Gastroesophageal sphincter (tissue), 4 donors: ENCODE measurements around the gene SCARB1. TPM values are rescaled to one million over a fixed set of nuclear protein-coding genes. Genes with fewer than 3 reads are reported as not detected.
"Not testable (repeated sequence)": the region's sequence is repeated elsewhere in the genome, so short reads cannot be mapped to it uniquely, and the experiment has no call there.

Experiments used
- ATAC-seq: fragments of 150-250 bp; one replicate; pipeline ENCODE4 v1.9.1; 2016; ENCODE audit warnings: mild to moderate bottlenecking, moderate library complexity
- H3K27ac ChIP-seq, 4 donors: fragments of 200-600 bp; sonication (generic) in 3 of 4; 1 replicate in 3 of 4; 2 replicates in 1 of 4; pipeline ENCODE4 v1.5.1; 2016 to 2019
- H3K27me3 ChIP-seq: fragments of 200-600 bp; sonication (generic); one replicate; pipeline ENCODE4 v1.5.1; 2019
- H3K36me3 ChIP-seq, 2 donors: fragments of 200-600 bp; sonication (generic); one replicate each; pipeline ENCODE4 v1.5.1; 2019; ENCODE audit warnings: control low read depth in 1 of 2
- H3K4me1 ChIP-seq, 3 donors: fragments of 200-600 bp; sonication (generic); 1 replicate in 2 of 3; 2 replicates in 1 of 3; pipeline ENCODE4 v1.5.1; 2016 to 2019; ENCODE audit warnings: control low read depth in 2 of 3
- H3K4me3 ChIP-seq, 2 donors: fragments of 200-600 bp; sonication (generic); one replicate each; pipeline ENCODE4 v1.5.1; 2019; ENCODE audit warnings: mild to moderate bottlenecking in 1 of 2, moderate library complexity in 1 of 2
- H3K9me3 ChIP-seq, 3 donors: fragments of 200-600 bp; sonication (generic); one replicate each; pipeline ENCODE4 v1.5.1; 2017 to 2019; ENCODE audit warnings: control low read depth in 2 of 3
- EP300 ChIP-seq: sonication (generic); formaldehyde crosslinking; IDR thresholded peaks from one replicate; pipeline ENCODE4 v1.6.1; 2017; ENCODE audit warnings: antibody characterized with exemption, mild to moderate bottlenecking
- POLR2A ChIP-seq, 2 donors: fragments of 450-650 bp; IDR thresholded peaks; one replicate each; pipeline ENCODE4 v1.6.1; 2017; ENCODE audit warnings: antibody characterized with exemption in 2 of 2, mild to moderate bottlenecking in 2 of 2, moderate library complexity in 1 of 2
- POLR2AphosphoS5 ChIP-seq: sonication (generic); formaldehyde crosslinking; IDR thresholded peaks from one replicate; pipeline ENCODE4 v1.6.1; 2017; ENCODE audit warnings: antibody characterized with exemption
- WGBS, 2 donors: methylation state at CpG; one replicate each; pipeline ENCODE4 v1.1.5; 2018; ENCODE audit warnings: low coverage in 1 of 2; 5-methylcytosine and 5-hydroxymethylcytosine counted together
- total RNA-seq, 4 donors: library from RNA; depleted of rRNA; stranded (reverse); fragments of >200 nt; gene quantifications; one replicate each; pipeline ENCODE4 v1.1.0, GENCODE V29; 2016
- TF ChIP-seq, protein P1 (sequence below), 4 experiments: fragments of 200-600 bp in 2 of 4; fragments of 450-650 bp in 2 of 4; sonication (generic) in 1 of 4; IDR thresholded peaks; one replicate each; pipeline ENCODE4 v1.5.1; 2017 to 2019; ENCODE audit warnings: antibody characterized with exemption in 4 of 4, mild to moderate bottlenecking in 2 of 4, moderate library complexity in 2 of 4

Gene SCARB1, protein sequence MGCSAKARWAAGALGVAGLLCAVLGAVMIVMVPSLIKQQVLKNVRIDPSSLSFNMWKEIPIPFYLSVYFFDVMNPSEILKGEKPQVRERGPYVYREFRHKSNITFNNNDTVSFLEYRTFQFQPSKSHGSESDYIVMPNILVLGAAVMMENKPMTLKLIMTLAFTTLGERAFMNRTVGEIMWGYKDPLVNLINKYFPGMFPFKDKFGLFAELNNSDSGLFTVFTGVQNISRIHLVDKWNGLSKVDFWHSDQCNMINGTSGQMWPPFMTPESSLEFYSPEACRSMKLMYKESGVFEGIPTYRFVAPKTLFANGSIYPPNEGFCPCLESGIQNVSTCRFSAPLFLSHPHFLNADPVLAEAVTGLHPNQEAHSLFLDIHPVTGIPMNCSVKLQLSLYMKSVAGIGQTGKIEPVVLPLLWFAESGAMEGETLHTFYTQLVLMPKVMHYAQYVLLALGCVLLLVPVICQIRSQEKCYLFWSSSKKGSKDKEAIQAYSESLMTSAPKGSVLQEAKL
- 10 to 100 TPM in 3 of 4 donors, 1 to 10 TPM in 1; 6.8 to 13.9 (median 11.5) TPM for total RNA-seq

DNA sequence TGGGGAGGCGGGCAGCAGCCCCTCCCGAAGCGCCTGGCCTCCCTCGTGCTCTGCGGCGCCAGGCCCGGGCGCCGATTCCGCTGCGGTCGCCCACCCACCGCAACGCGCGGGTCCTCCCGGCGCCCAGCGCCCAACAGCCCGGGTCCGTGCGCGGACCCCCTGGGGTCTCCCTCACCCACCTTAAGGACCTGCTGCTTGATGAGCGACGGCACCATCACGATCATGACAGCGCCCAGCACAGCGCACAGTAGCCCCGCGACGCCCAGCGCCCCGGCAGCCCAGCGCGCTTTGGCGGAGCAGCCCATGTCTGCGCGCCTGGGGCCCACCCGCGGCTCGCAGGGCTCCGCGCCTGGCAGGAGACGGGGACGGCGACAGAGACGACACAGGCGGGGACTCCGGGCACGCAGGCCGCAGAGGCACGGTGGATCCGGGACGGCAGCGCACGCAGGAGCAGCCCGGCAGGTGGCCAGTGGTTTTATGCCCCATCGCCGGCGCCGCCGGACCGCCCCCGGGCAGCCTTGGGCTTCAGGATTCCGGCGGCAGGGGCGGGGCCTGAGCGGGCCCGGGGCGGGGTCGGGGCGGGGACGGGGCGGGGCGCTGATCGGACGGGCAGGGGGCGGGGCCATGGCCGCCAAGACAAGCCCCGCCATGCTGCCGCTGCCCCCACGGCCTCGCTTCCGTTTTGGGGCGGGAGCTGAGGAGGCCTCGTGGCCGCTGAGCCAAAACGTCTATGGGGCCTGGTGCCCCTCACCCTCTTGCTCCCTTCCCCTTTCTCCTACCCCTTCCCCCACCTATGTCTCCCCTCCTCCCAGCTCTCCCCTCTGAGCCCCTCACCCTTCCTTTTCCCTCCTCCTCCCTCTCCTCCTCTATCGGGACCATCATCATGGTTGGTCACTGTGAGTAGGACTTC is at the start of gene SCARB1:
SCARB1 (minus strand) TSS at position 449 of the 910 bp plus-strand sequence; CDS start at position 305, 144 bp downstream.
- no peak for TF ChIP-seq POLR2AphosphoS5
- peak in 1 of 2 donors; percentile 23 for TF ChIP-seq POLR2A (IDR thresholded peaks at IDR 0.05)
- no peak for TF ChIP-seq EP300
- TF ChIP-seq, protein P1, sequence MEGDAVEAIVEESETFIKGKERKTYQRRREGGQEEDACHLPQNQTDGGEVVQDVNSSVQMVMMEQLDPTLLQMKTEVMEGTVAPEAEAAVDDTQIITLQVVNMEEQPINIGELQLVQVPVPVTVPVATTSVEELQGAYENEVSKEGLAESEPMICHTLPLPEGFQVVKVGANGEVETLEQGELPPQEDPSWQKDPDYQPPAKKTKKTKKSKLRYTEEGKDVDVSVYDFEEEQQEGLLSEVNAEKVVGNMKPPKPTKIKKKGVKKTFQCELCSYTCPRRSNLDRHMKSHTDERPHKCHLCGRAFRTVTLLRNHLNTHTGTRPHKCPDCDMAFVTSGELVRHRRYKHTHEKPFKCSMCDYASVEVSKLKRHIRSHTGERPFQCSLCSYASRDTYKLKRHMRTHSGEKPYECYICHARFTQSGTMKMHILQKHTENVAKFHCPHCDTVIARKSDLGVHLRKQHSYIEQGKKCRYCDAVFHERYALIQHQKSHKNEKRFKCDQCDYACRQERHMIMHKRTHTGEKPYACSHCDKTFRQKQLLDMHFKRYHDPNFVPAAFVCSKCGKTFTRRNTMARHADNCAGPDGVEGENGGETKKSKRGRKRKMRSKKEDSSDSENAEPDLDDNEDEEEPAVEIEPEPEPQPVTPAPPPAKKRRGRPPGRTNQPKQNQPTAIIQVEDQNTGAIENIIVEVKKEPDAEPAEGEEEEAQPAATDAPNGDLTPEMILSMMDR (IDR thresholded peaks at IDR 0.05), result peak in 1 of 4 experiments; percentile 5
- H3K4me1 ChIP-seq, result peaks cover 0 to 36% (median 6%) of the 10 kb centered on the region in 3 donors
- H3K27ac ChIP-seq, result peak within 1 kb of the TSS in 3 of 4 donors; percentile 65 to 80 (median 67)
- 0% methylated on average over 1 to 5 of the region's 89 CpGs for WGBS, 2 donors
- ATAC-seq, result peak; percentile 92
- H3K9me3 ChIP-seq, result no peaks in the 10 kb centered on the region
- no peaks in the 10 kb centered on the region for H3K36me3 ChIP-seq
- peak within 1 kb of the TSS; percentile 62 to 84 for H3K4me3 ChIP-seq
- no peaks in the 10 kb centered on the region for H3K27me3 ChIP-seq

DNA sequence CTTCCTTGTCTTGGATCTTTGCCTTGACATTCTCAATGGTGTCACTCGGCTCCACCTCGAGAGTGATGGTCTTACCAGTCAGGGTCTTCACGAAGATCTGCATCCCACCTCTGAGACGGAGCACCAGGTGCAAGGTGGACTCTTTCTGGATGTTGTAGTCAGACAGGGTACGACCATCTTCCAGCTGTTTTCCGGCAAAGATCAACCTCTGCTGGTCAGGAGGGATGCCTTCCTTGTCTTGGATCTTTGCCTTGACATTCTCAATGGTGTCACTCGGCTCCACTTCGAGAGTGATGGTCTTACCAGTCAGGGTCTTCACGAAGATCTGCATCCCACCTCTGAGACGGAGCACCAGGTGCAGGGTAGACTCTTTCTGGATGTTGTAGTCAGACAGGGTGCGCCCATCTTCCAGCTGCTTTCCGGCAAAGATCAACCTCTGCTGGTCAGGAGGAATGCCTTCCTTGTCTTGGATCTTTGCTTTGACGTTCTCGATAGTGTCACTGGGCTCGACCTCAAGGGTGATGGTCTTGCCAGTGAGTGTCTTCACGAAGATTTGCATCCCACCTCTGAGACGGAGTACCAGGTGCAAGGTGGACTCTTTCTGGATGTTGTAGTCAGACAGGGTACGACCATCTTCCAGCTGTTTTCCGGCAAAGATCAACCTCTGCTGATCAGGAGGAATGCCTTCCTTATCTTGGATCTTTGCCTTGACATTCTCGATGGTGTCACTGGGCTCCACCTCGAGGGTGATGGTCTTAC is 49.0 kb upstream of the SCARB1 start:
- H3K27me3 ChIP-seq, ATAC-seq, H3K9me3 ChIP-seq: not testable (repeated sequence)
- peaks cover 9 to 54% (median 16%) of the 10 kb centered on the region in 3 donors for H3K4me1 ChIP-seq
- TF ChIP-seq POLR2AphosphoS5, result peak; percentile 87
- peak in 1 of 2 donors; percentile 35 for TF ChIP-seq POLR2A (IDR thresholded peaks at IDR 0.05)
- H3K27ac ChIP-seq, result peak overlapping the region in 3 of 4 donors; percentile 98 to 100 (median 99)
- 11 to 70% methylated on average over 5 to 9 of the region's 21 CpGs for WGBS, 2 donors
- peaks cover 0 to 31% of the 10 kb centered on the region in 2 donors for H3K36me3 ChIP-seq
- H3K4me3 ChIP-seq, result peak overlapping the region; percentile 83 to 91

DNA sequence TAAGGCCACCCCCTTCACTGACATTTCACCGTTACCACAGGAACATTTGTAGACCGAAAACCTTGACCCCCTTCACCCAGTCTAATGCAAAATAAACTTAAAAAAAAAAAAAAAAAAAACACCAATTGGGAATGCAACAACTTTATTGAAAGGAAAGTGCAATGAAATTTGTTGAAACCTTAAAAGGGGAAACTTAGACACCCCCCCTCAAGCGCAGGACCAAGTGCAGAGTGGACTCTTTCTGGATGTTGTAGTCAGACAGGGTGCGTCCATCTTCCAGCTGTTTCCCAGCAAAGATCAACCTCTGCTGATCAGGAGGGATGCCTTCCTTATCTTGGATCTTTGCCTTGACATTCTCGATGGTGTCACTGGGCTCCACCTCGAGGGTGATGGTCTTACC is 47.9 kb upstream of the SCARB1 start:
- H3K36me3 ChIP-seq, result peaks cover 0 to 31% of the 10 kb centered on the region in 2 donors
- ATAC-seq, H3K9me3 ChIP-seq, H3K27me3 ChIP-seq: not testable (repeated sequence)
- peak overlapping the region; percentile 34 to 48 for H3K4me3 ChIP-seq
- 56 to 66% methylated on average over 2 to 4 of the region's 6 CpGs for WGBS, 2 donors
- peaks cover 6 to 51% (median 13%) of the 10 kb centered on the region in 3 donors for H3K4me1 ChIP-seq
- H3K27ac ChIP-seq, result peak overlapping the region; percentile 34 to 77 (median 64)

DNA sequence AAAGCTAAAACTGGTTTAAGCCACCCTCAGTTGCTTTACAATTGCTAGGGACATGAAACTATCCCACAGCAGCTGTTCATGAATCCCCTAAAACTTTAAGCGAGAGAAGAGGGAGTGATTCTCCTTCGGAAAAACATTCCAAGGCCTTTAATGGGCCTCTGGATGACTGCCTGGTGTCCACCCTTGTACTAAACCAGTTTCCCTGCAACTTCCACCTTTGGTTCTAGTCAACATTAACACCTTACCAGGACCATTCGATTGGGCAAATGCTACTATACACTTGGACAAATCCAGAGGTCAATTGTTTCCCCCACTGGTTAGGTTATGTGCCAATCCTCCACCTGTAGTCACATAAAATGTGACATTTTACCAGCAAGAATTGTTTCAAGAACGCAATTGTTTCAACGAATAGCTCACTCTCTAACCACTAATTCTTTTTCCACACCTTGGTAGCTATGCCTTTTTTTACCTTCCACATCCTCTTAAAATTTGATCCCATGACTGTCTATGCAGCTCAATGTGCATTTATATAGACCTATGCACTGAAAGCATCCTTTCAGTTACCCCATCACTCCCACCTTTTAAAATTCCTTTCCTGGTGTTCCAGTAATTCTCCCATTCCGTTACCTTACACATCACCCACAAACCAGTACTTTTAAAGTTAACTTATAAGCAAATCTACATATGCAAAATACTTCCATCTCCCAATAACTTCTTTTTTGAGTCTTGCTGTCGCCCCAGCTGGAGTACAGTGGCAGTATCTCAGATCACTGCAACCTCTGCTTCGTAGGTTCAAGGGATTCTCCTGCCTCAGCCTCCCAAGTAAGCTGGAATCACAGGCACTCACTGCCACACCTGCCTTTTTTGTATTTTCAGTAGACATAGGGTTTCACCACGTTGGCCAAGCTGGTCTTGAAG is 47.2 kb upstream of the SCARB1 start:
- Histone ChIP-seq H3K36me3 (peaks cover 0 to 31% of the 10 kb centered on the region in 2 donors), H3K27ac (peak overlapping the region; percentile 51 to 77 (median 64)), H3K9me3 (no peaks in the 10 kb centered on the region), H3K4me1 (peaks cover 5 to 53% (median 11%) of the 10 kb centered on the region in 3 donors), H3K4me3 (peak overlapping the region; percentile 30 to 48), H3K27me3 (no peaks in the 10 kb centered on the region)
- 33 to 56% methylated on average over 6 to 9 of the region's 9 CpGs for WGBS, 2 donors
- ATAC-seq, result no peak
- TF ChIP-seq EP300 (no peak), POLR2A (IDR thresholded peaks at IDR 0.05) (peak; percentile 34 to 64), POLR2AphosphoS5 (peak; percentile 80)

DNA sequence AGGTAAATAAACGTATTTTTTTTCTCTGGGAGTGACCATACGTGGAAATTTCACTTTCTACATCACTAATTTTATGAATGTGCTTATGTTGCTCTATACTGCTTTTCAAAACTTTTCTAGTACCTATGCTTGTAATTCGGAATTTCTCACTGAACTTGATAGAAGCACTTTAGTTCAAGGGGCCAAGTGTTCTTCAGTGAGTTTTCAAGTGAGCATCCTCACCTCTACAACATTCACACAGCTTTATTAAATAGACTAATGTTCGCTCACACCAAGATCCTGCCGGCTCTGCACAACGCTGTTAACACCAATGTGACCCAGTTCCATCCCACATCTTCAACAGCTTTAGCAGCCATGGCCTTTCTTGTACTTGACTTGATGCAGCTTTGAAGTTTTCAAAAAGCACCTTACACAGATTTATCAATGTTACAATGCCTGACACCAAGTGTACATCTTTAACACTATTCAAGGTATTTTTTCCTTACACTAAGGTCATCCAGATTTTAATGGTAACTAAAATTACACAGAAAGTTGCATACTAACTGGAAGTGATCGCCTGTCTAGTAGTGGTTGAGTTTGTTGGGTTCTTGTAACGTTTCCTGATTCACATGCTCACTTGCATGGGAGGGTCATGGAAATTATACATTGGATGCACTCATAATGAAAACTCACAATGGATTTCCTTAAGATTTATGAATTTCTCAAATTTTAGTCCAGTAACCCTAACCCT is 46.3 kb upstream of the SCARB1 start:
- TF ChIP-seq EP300 (no peak), POLR2A (IDR thresholded peaks at IDR 0.05) (peak; percentile 18 to 28), POLR2AphosphoS5 (peak; percentile 85)
- H3K27me3 ChIP-seq, result no peaks in the 10 kb centered on the region
- H3K4me3 ChIP-seq, result peak overlapping the region in 1 of 2 donors; percentile 48
- 49 to 56% methylated on average over 8 of the region's 8 CpGs for WGBS, 2 donors
- H3K9me3 ChIP-seq, result no peaks in the 10 kb centered on the region
- H3K27ac ChIP-seq, result peak overlapping the region; percentile 51 to 77 (median 64)
- ATAC-seq, result peak; percentile 13
- H3K36me3 ChIP-seq, result peaks cover 0 to 31% of the 10 kb centered on the region in 2 donors
- H3K4me1 ChIP-seq, result peaks cover 5 to 52% (median 14%) of the 10 kb centered on the region in 3 donors
